ENCODE measurements around the gene MEOX2. TPM values are rescaled to one million over a fixed set of nuclear protein-coding genes. Genes with fewer than 3 reads are reported as not detected.

MEOX2 gene
- total RNA-seq, 1 donor from 2014 or later: 0.39 TPM

DNA sequence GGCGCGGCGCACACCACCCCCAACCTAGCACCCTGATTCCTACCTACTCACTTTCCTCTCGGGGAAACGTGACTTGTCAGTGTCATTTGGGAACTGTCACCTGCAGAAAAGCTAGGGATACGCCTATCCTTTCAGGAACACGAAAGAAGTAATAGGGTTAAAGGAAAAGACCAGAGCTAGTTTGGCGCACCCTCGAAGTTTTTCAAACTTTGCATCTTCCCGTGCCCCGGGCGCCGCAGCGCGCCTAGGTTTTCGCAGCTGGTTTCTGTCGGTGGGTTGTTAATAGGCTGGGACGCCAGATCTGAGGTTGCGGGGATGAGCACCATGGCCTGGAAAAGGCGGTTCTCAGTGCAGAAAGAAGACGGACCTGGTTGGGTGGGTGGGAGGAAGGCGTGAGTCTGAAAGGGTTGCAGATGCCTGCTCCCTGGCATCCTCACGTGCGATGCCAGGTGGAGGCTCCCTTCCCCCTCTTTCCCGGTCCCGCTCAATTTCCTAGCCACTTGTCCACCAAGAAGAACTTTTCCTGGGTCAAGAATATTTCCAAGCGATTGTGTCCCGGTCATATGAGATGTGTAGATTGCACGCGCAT is 568 bp upstream of the MEOX2 start:
- TF ChIP-seq, protein P1, sequence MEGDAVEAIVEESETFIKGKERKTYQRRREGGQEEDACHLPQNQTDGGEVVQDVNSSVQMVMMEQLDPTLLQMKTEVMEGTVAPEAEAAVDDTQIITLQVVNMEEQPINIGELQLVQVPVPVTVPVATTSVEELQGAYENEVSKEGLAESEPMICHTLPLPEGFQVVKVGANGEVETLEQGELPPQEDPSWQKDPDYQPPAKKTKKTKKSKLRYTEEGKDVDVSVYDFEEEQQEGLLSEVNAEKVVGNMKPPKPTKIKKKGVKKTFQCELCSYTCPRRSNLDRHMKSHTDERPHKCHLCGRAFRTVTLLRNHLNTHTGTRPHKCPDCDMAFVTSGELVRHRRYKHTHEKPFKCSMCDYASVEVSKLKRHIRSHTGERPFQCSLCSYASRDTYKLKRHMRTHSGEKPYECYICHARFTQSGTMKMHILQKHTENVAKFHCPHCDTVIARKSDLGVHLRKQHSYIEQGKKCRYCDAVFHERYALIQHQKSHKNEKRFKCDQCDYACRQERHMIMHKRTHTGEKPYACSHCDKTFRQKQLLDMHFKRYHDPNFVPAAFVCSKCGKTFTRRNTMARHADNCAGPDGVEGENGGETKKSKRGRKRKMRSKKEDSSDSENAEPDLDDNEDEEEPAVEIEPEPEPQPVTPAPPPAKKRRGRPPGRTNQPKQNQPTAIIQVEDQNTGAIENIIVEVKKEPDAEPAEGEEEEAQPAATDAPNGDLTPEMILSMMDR (IDR thresholded peaks at IDR 0.05; ENCODE audit: partially characterized antibody, unreplicated experiment): no peak
- no peak overlapping the region for H3K27ac Mint-ChIP-seq (ENCODE audit: unreplicated experiment)
- no peaks in the 10 kb centered on the region for H3K36me3 Mint-ChIP-seq (ENCODE audit: unreplicated experiment)
- H3K4me1 Mint-ChIP-seq (ENCODE audit: low read depth, unreplicated experiment): peaks cover 19% of the 10 kb centered on the region
- H3K4me3 Mint-ChIP-seq (ENCODE audit: unreplicated experiment): peak overlapping the region; percentile 99
- peaks cover 14% of the 10 kb centered on the region for H3K27me3 Mint-ChIP-seq (ENCODE audit: unreplicated experiment)
- peaks cover 5% of the 10 kb centered on the region for H3K9me3 Mint-ChIP-seq (ENCODE audit: unreplicated experiment)
- peak; percentile 14 for DNase-seq

DNA sequence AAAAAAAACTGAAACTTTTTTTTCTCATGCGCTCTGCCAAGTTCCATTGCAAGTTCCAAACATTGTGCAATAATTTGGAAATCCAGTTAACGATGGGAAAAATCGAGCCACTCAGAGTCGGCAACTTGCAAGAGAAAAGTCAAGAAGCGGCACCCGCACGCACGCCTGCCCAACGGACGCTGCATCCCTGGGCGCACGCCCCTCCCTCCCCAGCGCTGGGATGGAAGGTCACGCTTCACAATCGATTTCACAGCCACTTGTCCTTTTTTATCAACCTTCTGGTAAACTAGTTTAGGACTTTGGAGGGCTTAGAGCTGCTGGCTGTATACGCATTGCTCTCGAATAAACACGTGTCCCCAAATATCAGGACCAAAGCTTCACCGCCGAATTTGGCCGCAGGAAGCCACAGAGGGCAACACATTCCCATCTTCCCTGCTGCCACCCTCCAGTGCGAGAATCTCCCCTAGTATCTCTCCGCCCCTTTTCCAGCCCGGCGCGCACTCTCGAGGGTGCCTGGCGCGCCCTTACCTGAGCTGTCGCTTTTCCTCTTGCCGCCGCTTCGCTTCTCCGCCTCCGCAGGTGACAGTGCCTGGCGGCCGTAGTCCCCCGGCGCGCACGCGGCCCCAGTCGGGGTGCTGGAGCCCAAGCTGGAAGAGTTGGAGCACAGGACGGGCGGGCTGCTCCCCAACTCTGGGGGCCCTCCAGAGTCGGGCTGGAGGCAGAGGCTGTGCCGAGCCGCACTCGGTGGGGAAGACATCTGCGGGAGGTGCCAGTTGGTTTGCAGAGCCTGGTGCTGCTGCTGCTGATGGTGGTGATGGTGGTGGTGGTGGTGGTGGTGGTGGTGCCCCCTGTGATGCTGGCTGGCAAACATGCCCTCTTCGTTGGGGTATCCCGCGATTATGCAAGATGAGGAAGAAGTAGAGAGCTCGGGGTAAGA is 857 bp downstream of the MEOX2 start:
- Mint-ChIP-seq H3K9me3 (ENCODE audit: unreplicated experiment) (peaks cover 5% of the 10 kb centered on the region), H3K27ac (ENCODE audit: unreplicated experiment) (peak overlapping the region; percentile 48), H3K36me3 (ENCODE audit: unreplicated experiment) (no peaks in the 10 kb centered on the region), H3K27me3 (ENCODE audit: unreplicated experiment) (peaks cover 14% of the 10 kb centered on the region), H3K4me1 (ENCODE audit: low read depth, unreplicated experiment) (peaks cover 19% of the 10 kb centered on the region), H3K4me3 (ENCODE audit: unreplicated experiment) (peak overlapping the region; percentile 99)
- DNase-seq: peak; percentile 54
- TF ChIP-seq, protein P1 (IDR thresholded peaks at IDR 0.05; ENCODE audit: partially characterized antibody, unreplicated experiment): no peak

DNA sequence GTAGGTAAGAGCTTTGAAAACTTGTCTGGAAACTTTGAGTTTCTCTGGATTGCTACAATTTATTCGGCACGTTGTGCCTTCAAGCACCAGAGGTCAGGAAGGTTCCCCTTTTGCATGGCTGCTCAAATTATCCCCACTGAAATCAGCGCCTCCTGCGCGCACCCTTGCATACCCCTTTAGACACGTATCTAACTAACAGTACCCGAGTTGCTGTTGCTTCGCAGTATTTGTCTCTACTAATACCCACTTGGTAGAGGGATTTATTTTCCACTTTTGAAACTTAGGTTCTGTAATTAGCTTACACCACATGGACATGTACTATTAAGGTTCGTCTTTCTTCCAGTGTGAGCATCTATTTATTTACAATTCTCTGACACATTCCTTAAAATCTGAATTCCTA is 1.6 kb downstream of the MEOX2 start:
- Mint-ChIP-seq H3K4me1 (ENCODE audit: low read depth, unreplicated experiment) (peaks cover 19% of the 10 kb centered on the region), H3K27me3 (ENCODE audit: unreplicated experiment) (peaks cover 14% of the 10 kb centered on the region), H3K9me3 (ENCODE audit: unreplicated experiment) (peaks cover 5% of the 10 kb centered on the region), H3K36me3 (ENCODE audit: unreplicated experiment) (no peaks in the 10 kb centered on the region), H3K4me3 (ENCODE audit: unreplicated experiment) (peak overlapping the region; percentile 99), H3K27ac (ENCODE audit: unreplicated experiment) (no peak overlapping the region)
- no peak for DNase-seq
- TF ChIP-seq, protein P1 (IDR thresholded peaks at IDR 0.05; ENCODE audit: partially characterized antibody, unreplicated experiment): no peak

DNA sequence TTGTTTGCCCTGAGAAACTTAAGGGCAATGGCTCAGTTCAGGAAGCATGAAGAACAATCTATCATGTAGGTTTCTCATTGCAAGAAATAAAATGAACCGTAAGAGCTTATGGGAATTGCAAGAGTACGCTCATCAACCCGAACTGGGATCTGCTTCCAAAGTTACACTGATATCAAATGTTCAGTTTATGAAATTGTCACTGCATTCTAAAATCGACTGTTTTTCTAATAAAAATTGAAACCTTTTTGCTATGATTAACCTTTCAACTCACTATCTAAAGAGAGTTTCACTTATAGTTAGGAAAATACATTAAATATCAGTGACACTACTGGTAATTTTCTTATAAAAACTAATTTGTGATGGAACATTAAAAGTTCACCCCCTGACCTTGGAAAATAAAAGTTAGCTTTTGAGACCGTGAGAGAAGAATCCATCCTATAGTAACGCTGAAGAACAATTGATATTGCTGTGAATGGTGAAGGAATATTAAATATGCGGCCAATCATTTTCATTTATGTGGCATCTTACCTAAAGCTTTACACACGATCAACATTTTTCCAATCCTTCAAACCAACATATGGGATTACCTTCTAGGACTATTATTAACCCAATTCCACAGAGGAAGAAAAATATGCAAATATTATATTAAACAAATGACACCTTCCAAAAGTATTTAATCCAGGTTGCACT is 2.2 kb downstream of the MEOX2 start:
- H3K4me3 Mint-ChIP-seq (ENCODE audit: unreplicated experiment): peak overlapping the region; percentile 30
- TF ChIP-seq, protein P1 (IDR thresholded peaks at IDR 0.05; ENCODE audit: partially characterized antibody, unreplicated experiment): no peak
- H3K36me3 Mint-ChIP-seq (ENCODE audit: unreplicated experiment): no peaks in the 10 kb centered on the region
- H3K27me3 Mint-ChIP-seq (ENCODE audit: unreplicated experiment): peaks cover 14% of the 10 kb centered on the region
- DNase-seq: no peak
- peaks cover 5% of the 10 kb centered on the region for H3K9me3 Mint-ChIP-seq (ENCODE audit: unreplicated experiment)
- peaks cover 19% of the 10 kb centered on the region for H3K4me1 Mint-ChIP-seq (ENCODE audit: low read depth, unreplicated experiment)
- H3K27ac Mint-ChIP-seq (ENCODE audit: unreplicated experiment): no peak overlapping the region
